K562 (cell line): ENCODE data around the gene GLYATL3. TPM values are rescaled to one million over a fixed set of nuclear protein-coding genes. Genes with fewer than 3 reads are reported as not detected.
"Not testable (repeated sequence)": the region's sequence is repeated elsewhere in the genome, so short reads cannot be mapped to it uniquely, and the experiment has no call there.

Source experiments
- ATAC-seq: fragments of 200-7000 bp; cut with Tn5 transposase; 3 replicates; pipeline ENCODE4 v1.9.1; 2020; ENCODE audit warnings: moderate library complexity
- BruUV-seq: library from RNA; stranded (reverse); fragments of 400-500 nt; replicated peaks from 2 replicates; lab custom pipeline; 2021; lab: Mats Ljungman, UMichigan
- CTCF ChIA-PET: fragments of 300-600 bp; formaldehyde crosslinking; extraction: SDS; loops from one replicate; lab custom pipeline; 2021; ENCODE audit warnings: low intra/inter-chr PET ratio; lab: Yijun Ruan, JAX
- POLR2A ChIA-PET: fragments of 300-600, 350-650 bp; sonication (Branson Sonifier 250); formaldehyde crosslinking; extraction: SDS; loops from one replicate; lab custom pipeline; 2021; ENCODE audit warnings: antibody characterized with exemption, inconsistent platforms; lab: Yijun Ruan, JAX
- DNase-seq, 4 experiments: peaks; one replicate each; pipeline versions ENCODE4 v3.0.0 to v3.0.0-alpha.2; 2011 to 2018; ENCODE audit warnings: low spot score in 3 of 4, mixed read lengths in 3 of 4; ENCODE audit errors: extremely low read depth in 1 of 4
- FAIRE-seq: peaks from 2 replicates; lab custom pipeline; 2011; peaks lifted over from hg19 to GRCh38; lab: Jason Lieb, UNC
- H2AFZ ChIP-seq: 2 replicates; pipeline ENCODE4 v1.6.0; 2011; ENCODE audit warnings: low read depth, low read length, control low read depth, inconsistent platforms
- H3K27ac ChIP-seq: fragments of 200-600 bp; 3 replicates; pipeline ENCODE4 v1.8.0; 2011; ENCODE audit warnings: low read depth, mild to moderate bottlenecking, control low read depth, inconsistent platforms, low read length, moderate library complexity, mixed read lengths; ENCODE audit errors: extremely low read depth
- H3K27me3 ChIP-seq, 2 experiments: fragments of 300-600 bp in 1 of 2; 2 replicates in 1 of 2; 3 replicates in 1 of 2; pipeline versions ENCODE4 v1.6.0 to v1.8.0; 2011; ENCODE audit warnings: inconsistent platforms in 2 of 2, low read length in 2 of 2, mild to moderate bottlenecking in 1 of 2, mixed read lengths in 1 of 2, moderate library complexity in 1 of 2; ENCODE audit not compliant: control insufficient read depth in 2 of 2, insufficient read depth in 2 of 2
- H3K36me3 ChIP-seq: fragments of 300-600 bp; 3 replicates; pipeline ENCODE4 v1.8.0; 2011; ENCODE audit warnings: mild to moderate bottlenecking, low read length, inconsistent platforms; ENCODE audit not compliant: control insufficient read depth, insufficient read depth
- H3K4me1 ChIP-seq, 2 experiments: fragments of 200-600 bp in 1 of 2; replicated peaks in 1 of 2; 2 replicates in 1 of 2; 3 replicates in 1 of 2; pipeline versions ENCODE4 v1.5.1 to v1.8.0; 2011; ENCODE audit warnings: inconsistent platforms in 2 of 2, low read length in 2 of 2, mild to moderate bottlenecking in 1 of 2, mixed read lengths in 1 of 2, moderate library complexity in 1 of 2; ENCODE audit not compliant: control insufficient read depth in 2 of 2, insufficient read depth in 2 of 2
- H3K4me2 ChIP-seq: 2 replicates; pipeline ENCODE4 v1.6.1; 2011; ENCODE audit warnings: low read length, control low read depth, inconsistent platforms, mixed read lengths; ENCODE audit not compliant: insufficient read depth
- H3K4me3 ChIP-seq: fragments of 200-600 bp; sonication (generic), shearing (Covaris generic); 2 replicates; pipeline ENCODE4 v1.5.1; 2016; ENCODE audit warnings: control low read depth, inconsistent platforms
- H3K79me2 ChIP-seq: fragments of 200-600 bp; 3 replicates; pipeline ENCODE4 v1.8.0; 2011; ENCODE audit warnings: low read length, inconsistent platforms; ENCODE audit not compliant: control insufficient read depth, insufficient read depth
- H3K9ac ChIP-seq, 2 experiments: 2 replicates each; pipeline versions ENCODE4 v1.6.0 to v1.6.1; 2011; ENCODE audit warnings: low read depth in 2 of 2, low read length in 2 of 2, control low read depth in 1 of 2, inconsistent platforms in 1 of 2, mild to moderate bottlenecking in 1 of 2, mixed read lengths in 1 of 2; ENCODE audit not compliant: insufficient read depth in 1 of 2
- H3K9me1 ChIP-seq: one replicate; pipeline ENCODE4 v1.6.0; 2011; ENCODE audit warnings: inconsistent platforms, mild to moderate bottlenecking, low read length, moderate library complexity; ENCODE audit not compliant: control insufficient read depth, insufficient read depth
- H3K9me3 ChIP-seq: replicated peaks from 2 replicates; pipeline ENCODE4 v1.5.1; 2011; ENCODE audit warnings: low read depth, low read length, inconsistent platforms; ENCODE audit not compliant: control insufficient read depth, insufficient read depth
- H4K20me1 ChIP-seq: replicated peaks from 2 replicates; pipeline ENCODE4 v1.6.1; 2011; ENCODE audit warnings: low read length, inconsistent platforms, mixed read lengths; ENCODE audit not compliant: control insufficient read depth, insufficient read depth
- AFF1 ChIP-seq, 2 experiments: fragments of 450-650 bp; IDR thresholded peaks; 2 replicates each; pipeline ENCODE4 v1.6.1; 2018; ENCODE audit warnings: mild to moderate bottlenecking in 2 of 2, low read depth in 1 of 2; ENCODE audit not compliant: partially characterized antibody in 2 of 2
- AFF4 ChIP-seq: sonication (generic); formaldehyde crosslinking; IDR thresholded peaks from 2 replicates; pipeline ENCODE4 v1.8.0; 2023; ENCODE audit warnings: mild to moderate bottlenecking, missing genetic modification reagents
- POLR2H ChIP-seq: IDR thresholded peaks from 2 replicates; pipeline ENCODE4 v1.6.1; 2016; ENCODE audit warnings: missing genetic modification characterization, low read depth, mild to moderate bottlenecking, control low read depth, missing compliant biosample characterization, moderate library complexity
- ZBTB7A ChIP-seq: IDR thresholded peaks from 2 replicates; pipeline ENCODE4 v1.6.1; 2011; ENCODE audit warnings: low read depth, mild to moderate bottlenecking, low read length, moderate library complexity, borderline replicate concordance; ENCODE audit not compliant: control insufficient read depth
- ZNF280A ChIP-seq: fragments of 450-650 bp; IDR thresholded peaks from 2 replicates; pipeline ENCODE4 v1.6.1; 2018; ENCODE audit warnings: mild to moderate bottlenecking, low read depth; ENCODE audit not compliant: partially characterized antibody
- WGBS: fragments of 100-300 bp; shearing (Covaris generic); methylation state at CpG from one replicate; pipeline ENCODE4 v1.1.6; 2016; ENCODE audit warnings: low coverage, mixed read lengths; ENCODE audit not compliant: insufficient coverage; ENCODE audit errors: missing lambda C conversion rate; 5-methylcytosine and 5-hydroxymethylcytosine counted together
- in situ Hi-C: fragments of 300-500 bp; cut with MboI; formaldehyde crosslinking; loops from 4 replicates; pipeline ENCODE4 v1.15.0; 2018; ENCODE audit warnings: inconsistent platforms, mixed read lengths
- intact Hi-C: fragments of 100-400 bp; cut with micrococcal nuclease; formaldehyde crosslinking; loops from 2 replicates; pipeline ENCODE4 v1.14.2; 2022
- polyA plus RNA-seq, 8 experiments: library from polyadenylated mRNA; depleted of rRNA in 4 of 8; stranded (reverse) in 5 of 8; unstranded in 3 of 8; fragments of >200 nt; fragmentation: Nextera tagmentation in 2 of 8; fragmentation: Illumina TruSeq in 1 of 8; extraction: Ambion mirVana in 2 of 8; extraction: Trizol in 1 of 8; gene quantifications; 2 replicates each; pipeline versions ENCODE4 v1.2.1 to v1.2.3, GENCODE V29; 2011 to 2014; ENCODE audit warnings: inconsistent platforms in 1 of 8, missing spikeins in 1 of 8
- total RNA-seq, 7 experiments: library from RNA; depleted of rRNA in 6 of 7; stranded (reverse); fragments of >200 nt in 6 of 7; fragmentation: Illumina TruSeq in 2 of 7; extraction: Trizol in 2 of 7; gene quantifications; 2 replicates each; pipeline versions ENCODE4 v1.2.1 to v1.2.3, GENCODE V29; 2011 to 2021; ENCODE audit warnings: low replicate concordance in 1 of 7

The GLYATL3 gene
- total and polyA plus RNA-seq, 9 of the 15 experiments (the other 6 are each of a cell fraction or from before 2014, with no cell fraction given), result not detected

- TF ChIP-seq AFF4 (CRISPR knock-in tag) (no peak), ZBTB7A (no peak)
Observed at GRCh38 chr6:49468042-49468441, 31.7 kb upstream of the GLYATL3 start (continued).

GRCh38 chr6:49476564-49476963 lies 23.2 kb upstream of the GLYATL3 start:
- ATAC-seq, H2AFZ ChIP-seq, CTCF ChIA-PET, H3K4me3 ChIP-seq, H3K9me1 ChIP-seq, H3K4me1 ChIP-seq, POLR2A ChIA-PET, H3K4me2 ChIP-seq, BruUV-seq, DNase-seq, FAIRE-seq, in situ Hi-C loops, H3K9ac ChIP-seq, H3K27me3 ChIP-seq, H3K27ac ChIP-seq, H3K9me3 ChIP-seq, intact Hi-C loops, H3K79me2 ChIP-seq, H4K20me1 ChIP-seq: not testable (repeated sequence)
- 76% methylated on average over 2 of the region's 2 CpGs for WGBS
- TF ChIP-seq POLR2H (tag), result 0 out of 2 replicates have a peak, but pooled peaks have one; percentile 9
- peak; percentile 8 for TF ChIP-seq ZNF280A
- TF ChIP-seq AFF1 (IDR thresholded peaks at IDR 0.05; ENCODE audit: low read depth in 1 of 2, partially characterized antibody in 2 of 2), result peak in 1 of 2 experiments; percentile 91
- peaks cover 22% of the 10 kb centered on the region for H3K36me3 ChIP-seq
